ENCODE data around the gene P2RY13.

P2RY13 gene

GRCh38 chr3:151329363-151329762 lies at the start of gene P2RY13:
TSS of gene P2RY13 (minus strand) at chr3:151329549. CDS start at chr3:151329528, 21 bp downstream.
- DNase-seq (ENCODE audit: low read depth), result no peak

GRCh38 chr3:151377768-151378385 lies 48.5 kb upstream of the P2RY13 start:
- no peak for DNase-seq (ENCODE audit: low read depth)

GRCh38 chr3:151372063-151372820 lies 42.9 kb upstream of the P2RY13 start:
- no peak for DNase-seq (ENCODE audit: low read depth)

GRCh38 chr3:151371526-151371925 lies 42.2 kb upstream of the P2RY13 start:
- DNase-seq (ENCODE audit: low read depth), result no peak

GRCh38 chr3:151367448-151367847 lies 38.1 kb upstream of the P2RY13 start:
- DNase-seq (ENCODE audit: low read depth), result no peak

- no peak for DNase-seq (ENCODE audit: low read depth)
Measured at GRCh38 chr3:151366993-151367392, 37.6 kb upstream of the P2RY13 start.

- DNase-seq (ENCODE audit: low read depth), result no peak
Measured at GRCh38 chr3:151362751-151363174, 33.4 kb upstream of the P2RY13 start.

- no peak for DNase-seq (ENCODE audit: low read depth)
Measured at GRCh38 chr3:151357463-151357850, 28.1 kb upstream of the P2RY13 start.

- DNase-seq (ENCODE audit: low read depth), result no peak
Measured at GRCh38 chr3:151356794-151357462, 27.6 kb upstream of the P2RY13 start.

- DNase-seq (ENCODE audit: low read depth), result no peak
Measured at GRCh38 chr3:151351648-151352047, 22.3 kb upstream of the P2RY13 start.

- no peak for DNase-seq (ENCODE audit: low read depth)
Measured at GRCh38 chr3:151351219-151351618, 21.9 kb upstream of the P2RY13 start.

- DNase-seq (ENCODE audit: low read depth), result no peak
Measured at GRCh38 chr3:151350656-151351055, 21.3 kb upstream of the P2RY13 start.

GRCh38 chr3:151347432-151347831 lies 18.1 kb upstream of the P2RY13 start:
- DNase-seq (ENCODE audit: low read depth), result no peak

- DNase-seq (ENCODE audit: low read depth), result no peak
Measured at GRCh38 chr3:151346292-151346691, 16.9 kb upstream of the P2RY13 start.

- DNase-seq (ENCODE audit: low read depth), result no peak
Measured at GRCh38 chr3:151345859-151346258, 16.5 kb upstream of the P2RY13 start.

GRCh38 chr3:151331696-151332095 lies 2.3 kb upstream of the P2RY13 start:
- DNase-seq (ENCODE audit: low read depth), result no peak

GRCh38 chr3:151330899-151331298 lies 1.6 kb upstream of the P2RY13 start:
- DNase-seq (ENCODE audit: low read depth), result no peak

- DNase-seq (ENCODE audit: low read depth), result no peak
Measured at GRCh38 chr3:151330379-151330778, 1.0 kb upstream of the P2RY13 start.

- no peak for DNase-seq (ENCODE audit: low read depth)
Measured at GRCh38 chr3:151328298-151328995, 902 bp downstream of the P2RY13 start.

GRCh38 chr3:151327571-151328198 lies 1.7 kb downstream of the P2RY13 start:
- DNase-seq (ENCODE audit: low read depth), result no peak

- no peak for DNase-seq (ENCODE audit: low read depth)
Measured at GRCh38 chr3:151322511-151322910, 6.8 kb downstream of the P2RY13 start.

- DNase-seq (ENCODE audit: low read depth), result no peak
Measured at GRCh38 chr3:151321526-151321925, 7.8 kb downstream of the P2RY13 start.
